H1 (cell line): ENCODE measurements around the gene DAPK1. TPM values are rescaled to one million over a fixed set of nuclear protein-coding genes. Genes with fewer than 3 reads are reported as not detected.
A peak's percentile ranks its signal among the peaks of the same experiment; 100 is the strongest.

Experiments
- CTCF ChIA-PET: fragments of 300-600 bp; sonication (Branson Sonifier 250); formaldehyde crosslinking; loops from one replicate; lab custom pipeline; 2021; ENCODE audit not compliant: partially characterized antibody; lab: Charles Lee
- POLR2A ChIA-PET: fragments of 300-600 bp; sonication (Branson Sonifier 250); formaldehyde crosslinking; loops from one replicate; lab custom pipeline; 2021; ENCODE audit warnings: inconsistent platforms; ENCODE audit not compliant: partially characterized antibody; lab: Charles Lee
- DNase-seq, 2 experiments: peaks; one replicate each; pipeline versions ENCODE4 v3.0.0 to v3.0.0-alpha.2; 2010 to 2022; ENCODE audit warnings: low spot score in 2 of 2, low read depth in 1 of 2, mixed read lengths in 1 of 2
- FAIRE-seq: peaks from 2 replicates; lab custom pipeline; 2011; peaks lifted over from hg19 to GRCh38; lab: Jason Lieb, UNC
- H2AFZ ChIP-seq: 2 replicates; pipeline ENCODE4 v1.8.1; 2012; ENCODE audit warnings: low read length, inconsistent platforms
- H2AK5ac ChIP-seq: 2 replicates; pipeline ENCODE4 v1.6.1; 2013; ENCODE audit warnings: low read depth, low read length
- H2BK120ac ChIP-seq: replicated peaks from 2 replicates; pipeline ENCODE3; 2013; ENCODE audit warnings: low read depth, low read length, inconsistent platforms
- H2BK12ac ChIP-seq: 2 replicates; pipeline ENCODE4 v1.6.1; 2013; ENCODE audit warnings: low read depth, low read length
- H2BK15ac ChIP-seq: 2 replicates; pipeline ENCODE4 v1.6.1; 2013; ENCODE audit warnings: low read length
- H2BK20ac ChIP-seq: 2 replicates; pipeline ENCODE4 v1.6.1; 2013; ENCODE audit warnings: low read length
- H2BK5ac ChIP-seq: 2 replicates; pipeline ENCODE4 v1.6.1; 2013; ENCODE audit warnings: low read depth, low read length
- H3K14ac ChIP-seq: 2 replicates; pipeline ENCODE4 v1.6.1; 2013; ENCODE audit warnings: inconsistent platforms; ENCODE audit not compliant: insufficient read length
- H3K18ac ChIP-seq: 2 replicates; pipeline ENCODE4 v1.6.1; 2013; ENCODE audit warnings: low read length; ENCODE audit errors: extremely low read depth
- H3K23ac ChIP-seq: 2 replicates; pipeline ENCODE4 v1.6.1; 2013; ENCODE audit warnings: inconsistent platforms; ENCODE audit not compliant: insufficient read length
- H3K23me2 ChIP-seq: 2 replicates; pipeline ENCODE4 v1.6.1; 2013; ENCODE audit warnings: low read depth, low read length
- H3K27ac ChIP-seq: 2 replicates; pipeline ENCODE4 v1.6.1; 2011; ENCODE audit warnings: low read depth, low read length, inconsistent platforms
- H3K27me3 ChIP-seq, 4 experiments: replicated peaks in 1 of 4; 1 replicate in 1 of 4; 2 replicates in 3 of 4; pipeline versions ENCODE4 v1.6.1 to v1.8.1; 2011 to 2013; ENCODE audit warnings: low read length in 3 of 4, mild to moderate bottlenecking in 3 of 4, inconsistent platforms in 2 of 4, mixed read lengths in 2 of 4, moderate library complexity in 1 of 4; ENCODE audit not compliant: control insufficient read depth in 3 of 4, insufficient read depth in 3 of 4; ENCODE audit errors: extremely low read depth in 1 of 4
- H3K36me3 ChIP-seq, 4 experiments: 2 replicates each; pipeline versions ENCODE4 v1.6.1 to v1.8.1; 2011 to 2013; ENCODE audit warnings: mild to moderate bottlenecking in 4 of 4, low read length in 3 of 4, moderate library complexity in 2 of 4, control low read depth in 1 of 4, inconsistent platforms in 1 of 4; ENCODE audit not compliant: insufficient read depth in 4 of 4, control insufficient read depth in 2 of 4
- H3K4ac ChIP-seq: replicated peaks from 2 replicates; pipeline ENCODE3; 2013; ENCODE audit warnings: low read length, low read depth, mixed read lengths, inconsistent platforms; ENCODE audit not compliant: insufficient read length
- H3K4me1 ChIP-seq, 4 experiments: replicated peaks in 1 of 4; 1 replicate in 1 of 4; 2 replicates in 3 of 4; pipeline versions ENCODE4 v1.6.1 to v1.8.1; 2011 to 2013; ENCODE audit warnings: low read length in 3 of 4, inconsistent platforms in 2 of 4, mixed read lengths in 1 of 4; ENCODE audit not compliant: insufficient read depth in 4 of 4, control insufficient read depth in 3 of 4
- H3K4me2 ChIP-seq, 2 experiments: 2 replicates each; pipeline versions ENCODE4 v1.6.1 to v1.8.1; 2011 to 2013; ENCODE audit warnings: low read depth in 2 of 2, low read length in 2 of 2, control low read depth in 1 of 2, inconsistent platforms in 1 of 2, mild to moderate bottlenecking in 1 of 2; ENCODE audit not compliant: insufficient read depth in 1 of 2
- H3K4me3 ChIP-seq, 4 experiments: fragments of 200-600, 300-600 bp in 1 of 4; sonication (generic), shearing (Covaris generic), sonication (Bioruptor Twin) in 1 of 4; 2 replicates each; pipeline versions ENCODE4 v1.5.1 to v1.8.1; 2011 to 2016; ENCODE audit warnings: low read length in 4 of 4, low read depth in 3 of 4, control low read depth in 2 of 4, inconsistent platforms in 2 of 4, mild to moderate bottlenecking in 2 of 4, mixed read lengths in 1 of 4, moderate library complexity in 1 of 4; ENCODE audit not compliant: insufficient read depth in 2 of 4; ENCODE audit errors: extremely low read depth in 1 of 4
- H3K56ac ChIP-seq: replicated peaks from 2 replicates; pipeline ENCODE3; 2013; ENCODE audit warnings: low read depth, mild to moderate bottlenecking, mixed read lengths, low read length, inconsistent platforms; ENCODE audit not compliant: insufficient read length
- H3K79me1 ChIP-seq: 2 replicates; pipeline ENCODE4 v1.6.1; 2013; ENCODE audit warnings: low read depth, low read length, control low read depth
- H3K79me2 ChIP-seq, 2 experiments: 2 replicates each; pipeline versions ENCODE4 v1.6.1 to v1.8.1; 2012 to 2013; ENCODE audit warnings: low read length in 2 of 2, mild to moderate bottlenecking in 2 of 2, inconsistent platforms in 1 of 2; ENCODE audit not compliant: insufficient read depth in 2 of 2, control insufficient read depth in 1 of 2
- H3K9ac ChIP-seq, 4 experiments: replicated peaks in 1 of 4; 1 replicate in 1 of 4; 2 replicates in 3 of 4; pipeline versions ENCODE4 v1.6.1 to v1.8.1; 2011 to 2013; ENCODE audit warnings: low read depth in 3 of 4, low read length in 3 of 4, control low read depth in 2 of 4, mild to moderate bottlenecking in 2 of 4, moderate library complexity in 2 of 4, inconsistent platforms in 1 of 4; ENCODE audit errors: extremely low read depth in 1 of 4
- H3K9me3 ChIP-seq, 2 experiments: 2 replicates each; pipeline versions ENCODE4 v1.6.1 to v1.8.1; 2012 to 2013; ENCODE audit warnings: mild to moderate bottlenecking in 2 of 2, moderate library complexity in 2 of 2, control low read depth in 1 of 2, inconsistent platforms in 1 of 2, low read depth in 1 of 2, low read length in 1 of 2, mixed read lengths in 1 of 2; ENCODE audit not compliant: insufficient read depth in 2 of 2
- H4K20me1 ChIP-seq, 2 experiments: replicated peaks in 1 of 2; 2 replicates each; pipeline versions ENCODE3 to v1.8.1; 2011 to 2013; ENCODE audit warnings: inconsistent platforms in 2 of 2, low read length in 2 of 2, mild to moderate bottlenecking in 1 of 2; ENCODE audit not compliant: insufficient read depth in 2 of 2, control insufficient read depth in 1 of 2
- H4K5ac ChIP-seq: 2 replicates; pipeline ENCODE4 v1.6.1; 2013; ENCODE audit warnings: low read length, low read depth, mixed read lengths, inconsistent platforms; ENCODE audit not compliant: insufficient read length
- H4K8ac ChIP-seq: 2 replicates; pipeline ENCODE4 v1.8.0; 2013; ENCODE audit warnings: mild to moderate bottlenecking, moderate library complexity, low read length, inconsistent platforms; ENCODE audit not compliant: insufficient read depth; ENCODE audit errors: extremely low read depth
- H4K91ac ChIP-seq: replicated peaks from 2 replicates; pipeline ENCODE3; 2013; ENCODE audit warnings: low read length, mixed read lengths, inconsistent platforms; ENCODE audit not compliant: insufficient read length
- CBX8 ChIP-seq: fragments of 300-800, 300-1000 bp; sonication (generic); IDR thresholded peaks from 2 replicates; pipeline ENCODE4 v1.7.1; 2016; ENCODE audit warnings: low read depth, low read length, borderline replicate concordance
- CHD1 ChIP-seq: IDR thresholded peaks from 2 replicates; pipeline ENCODE4 v1.6.1; 2012; ENCODE audit warnings: low read depth, low read length, improper control_type of control experiment
- CHD2 ChIP-seq: IDR thresholded peaks from 2 replicates; pipeline ENCODE4 v1.6.1; 2012; ENCODE audit warnings: low read length, improper control_type of control experiment
- GTF2F1 ChIP-seq: IDR thresholded peaks from 2 replicates; pipeline ENCODE4 v1.6.1; 2012; ENCODE audit warnings: low read depth, low read length, improper control_type of control experiment, borderline replicate concordance
- HDAC2 ChIP-seq, 2 experiments: fragments of 300-600 bp in 1 of 2; sonication (generic) in 1 of 2; IDR thresholded peaks; 2 replicates each; pipeline ENCODE4 v1.6.1; 2011 to 2012; ENCODE audit warnings: low read depth in 2 of 2, low read length in 2 of 2, mild to moderate bottlenecking in 2 of 2, moderate library complexity in 2 of 2, borderline replicate concordance in 1 of 2, inconsistent platforms in 1 of 2
- RNF2 ChIP-seq: fragments of 200-900, 300-1000 bp; sonication (generic); IDR thresholded peaks from 2 replicates; pipeline ENCODE4 v1.7.1; 2016; ENCODE audit warnings: borderline replicate concordance, low read depth, mild to moderate bottlenecking, antibody characterized with exemption, low read length; ENCODE audit not compliant: poor library complexity, severe bottlenecking; ENCODE audit errors: missing control alignments
- SAP30 ChIP-seq: fragments of 300-600 bp; sonication (generic); IDR thresholded peaks from 2 replicates; pipeline ENCODE4 v1.7.1; 2012; ENCODE audit warnings: low read length, moderate library complexity, mild to moderate bottlenecking, inconsistent platforms; ENCODE audit not compliant: insufficient read depth, insufficient replicate concordance
- SIX5 ChIP-seq: IDR thresholded peaks from 2 replicates; pipeline ENCODE4 v1.6.1; 2011; ENCODE audit warnings: mild to moderate bottlenecking, low read depth, low read length
- SRF ChIP-seq: IDR thresholded peaks from 2 replicates; pipeline ENCODE4 v1.6.1; 2011; ENCODE audit warnings: mild to moderate bottlenecking, low read depth, low read length, moderate library complexity
- WGBS, 2 experiments: shearing (Covaris generic) in 1 of 2; methylation state at CpG; one replicate each; pipeline versions ENCODE4 v1.1.6 to v1.1.7; 2013 to 2015; ENCODE audit warnings: low lambda C conversion rate in 2 of 2, mixed read lengths in 2 of 2, inconsistent platforms in 1 of 2, low coverage in 1 of 2, missing lambda C conversion rate in 1 of 2; ENCODE audit not compliant: insufficient replicate concordance in 2 of 2, insufficient coverage in 1 of 2, insufficient read length in 1 of 2; ENCODE audit errors: extremely low coverage in 1 of 2, missing lambda C conversion rate in 1 of 2; 5-methylcytosine and 5-hydroxymethylcytosine counted together
- polyA plus RNA-seq, 7 experiments: library from polyadenylated mRNA; depleted of rRNA in 3 of 7; stranded (reverse) in 5 of 7; unstranded in 2 of 7; fragments of >200 nt in 5 of 7; fragments of 200-250 nt in 2 of 7; gene quantifications; 1 replicate in 5 of 7; 2 replicates in 1 of 7; 4 replicates in 1 of 7; pipeline versions ENCODE4 v1.2.1 to v1.2.3, GENCODE V29; 2011 to 2013; ENCODE audit warnings: missing spikeins in 2 of 7, mixed read lengths in 2 of 7
- total RNA-seq: library from RNA; stranded (reverse); fragmentation: NEBNext Ultra II Directional; extraction: Animal tissue kit (Norgen Biotek cat#: 25700); gene quantifications from 2 replicates; pipeline ENCODE4 v1.2.1, GENCODE V29; 2021

The DAPK1 gene
- total and polyA plus RNA-seq, 2 of the 8 experiments (the other 6 are each of a cell fraction or from before 2014, with no cell fraction given), result 62.4 to 131 TPM

DNA sequence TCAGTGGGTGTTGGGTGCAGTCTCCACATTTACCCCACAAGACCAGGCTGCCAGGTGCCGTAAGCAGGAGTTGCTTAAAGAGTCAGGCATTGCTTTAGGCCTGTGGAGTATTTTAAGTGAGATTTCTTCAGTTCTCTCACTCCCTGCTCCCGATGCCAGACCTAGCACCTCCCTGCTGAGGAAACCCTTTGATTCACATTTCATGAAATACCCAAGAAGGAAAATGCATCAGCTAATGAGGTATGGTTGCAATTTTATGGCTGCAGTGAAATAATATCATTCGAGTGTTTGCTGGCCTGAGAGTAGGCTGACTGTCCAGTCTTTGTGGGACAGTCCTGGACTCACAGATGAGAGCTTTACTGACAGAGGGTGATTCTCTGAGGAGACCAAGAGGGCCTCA, 160.8 kb downstream of the DAPK1 start:
- H2BK120ac ChIP-seq, result no peak overlapping the region
- H2BK20ac ChIP-seq, result no peak overlapping the region
- no peak overlapping the region for H3K9ac ChIP-seq
- no peaks in the 10 kb centered on the region; the same call in 1 of the 2 replicates for H3K79me1 ChIP-seq
- no peak for DNase-seq
- CTCF ChIA-PET, result interaction anchor here (0.6 to 1.4 kb wide), 3 partner anchors 155 to 179 kb away, joined by 3 to 5 read pairs (median 3); no protein-coding TSS in a partner anchor
- H4K91ac ChIP-seq, result no peak overlapping the region
- no peaks in the 10 kb centered on the region for H3K79me2 ChIP-seq
- H3K27ac ChIP-seq, result no peak overlapping the region
- peaks cover 0 to 53% (median 24%) of the 10 kb centered on the region in 4 experiments; a peak in 7 of 8 replicates for H3K36me3 ChIP-seq
- H3K23me2 ChIP-seq, result no peaks in the 10 kb centered on the region
- no peak overlapping the region for H2AFZ ChIP-seq
- no peak overlapping the region for H3K4me2 ChIP-seq
- POLR2A ChIA-PET, result interaction anchor here (0.8 kb wide), 2 partner anchors 38 to 241 kb away, joined by 3 to 5 read pairs; no protein-coding TSS in a partner anchor
- peak overlapping the region; percentile 21; the same call in 1 of the 2 replicates for H3K18ac ChIP-seq
- H4K5ac ChIP-seq, result no peak overlapping the region
- FAIRE-seq, result no peak
- H4K8ac ChIP-seq, result no peak overlapping the region
- H3K4me1 ChIP-seq, result peaks cover 0 to 9% (median 1%) of the 10 kb centered on the region in 4 experiments; a peak in 4 of 7 replicates
- no peak overlapping the region for H3K14ac ChIP-seq
- H3K56ac ChIP-seq, result no peak overlapping the region
- H2BK12ac ChIP-seq, result no peak overlapping the region
- H3K23ac ChIP-seq, result no peak overlapping the region
- no peak overlapping the region for H2BK5ac ChIP-seq
- H3K4me3 ChIP-seq, result no peak overlapping the region
- H2BK15ac ChIP-seq, result no peak overlapping the region
- WGBS, 2 experiments, result 93% methylated on average over 3 of the region's 3 CpGs; no CpG with 5 or more reads in 1 of the 2 experiments
- no peaks in the 10 kb centered on the region for H3K27me3 ChIP-seq
- no peak overlapping the region for H2AK5ac ChIP-seq
- no peak overlapping the region for H3K4ac ChIP-seq
- no peaks in the 10 kb centered on the region; a peak in 1 of 4 replicates for H3K9me3 ChIP-seq
- H4K20me1 ChIP-seq, result peaks cover 0 to 1% of the 10 kb centered on the region in 2 experiments
- TF ChIP-seq SIX5 (no peak), HDAC2 (IDR thresholded peaks at IDR 0.05; ENCODE audit: borderline replicate concordance in 1 of 2, low read depth in 2 of 2, low read length in 2 of 2) (no peak), CHD1 (no peak), GTF2F1 (no peak), RNF2 (no peak), SAP30 (no peak), SRF (no peak), CBX8 (no peak), CHD2 (no peak)
